SU-DHL-6 (cell line): Measurements from ENCODE around the gene FOXR1.

Experiments used
- EZH2phosphoT487 ChIP-seq: fragments of 200-600 bp; sonication (generic), shearing (Covaris generic); conservative IDR thresholded peaks from 2 replicates; pipeline ENCODE4 v1.6.1; 2018; ENCODE audit warnings: mild to moderate bottlenecking, antibody characterized with exemption, low read length, moderate library complexity, mixed read lengths
- TF ChIP-seq, protein P1 (sequence below): fragments of 200-600 bp; sonication (generic); IDR thresholded peaks from one replicate; pipeline ENCODE4 v1.5.1; 2017; ENCODE audit warnings: antibody characterized with exemption, mild to moderate bottlenecking, low read length, moderate library complexity; ENCODE audit not compliant: insufficient read depth, poor library complexity, severe bottlenecking

DNA sequence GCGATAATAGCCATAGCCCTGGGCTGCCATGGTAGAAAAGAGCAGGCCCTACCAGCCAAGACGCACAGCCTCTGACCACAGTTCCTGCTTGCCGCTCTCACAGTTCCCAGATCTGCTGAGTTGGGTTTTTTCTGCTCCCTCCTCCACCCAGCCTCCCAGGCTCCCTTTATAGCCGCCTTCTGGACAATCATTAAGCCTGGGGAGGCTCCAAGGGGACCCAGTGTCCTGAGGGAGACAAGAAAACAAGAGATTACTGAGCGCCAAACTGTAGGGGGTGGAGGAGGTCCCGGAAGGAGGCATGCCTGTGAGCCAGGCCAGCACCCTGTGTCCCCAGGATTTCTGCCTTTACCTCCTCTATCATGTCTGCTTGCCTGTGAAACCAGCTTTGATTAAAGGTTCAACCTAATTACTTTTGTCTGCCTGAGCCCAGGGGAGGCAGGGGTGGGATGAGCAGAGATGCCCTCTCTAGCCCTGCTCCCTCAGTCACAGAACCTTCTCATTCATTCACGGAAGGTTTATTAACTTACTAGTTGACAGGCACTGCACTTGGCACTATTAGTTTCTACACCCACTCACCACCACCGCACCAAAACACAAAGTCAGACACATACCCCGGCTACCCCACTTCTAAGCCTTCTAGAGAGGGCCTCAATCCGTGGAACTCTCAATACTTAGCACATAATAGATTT, 57.9 kb downstream of the FOXR1 start:
- TF ChIP-seq, protein P1, sequence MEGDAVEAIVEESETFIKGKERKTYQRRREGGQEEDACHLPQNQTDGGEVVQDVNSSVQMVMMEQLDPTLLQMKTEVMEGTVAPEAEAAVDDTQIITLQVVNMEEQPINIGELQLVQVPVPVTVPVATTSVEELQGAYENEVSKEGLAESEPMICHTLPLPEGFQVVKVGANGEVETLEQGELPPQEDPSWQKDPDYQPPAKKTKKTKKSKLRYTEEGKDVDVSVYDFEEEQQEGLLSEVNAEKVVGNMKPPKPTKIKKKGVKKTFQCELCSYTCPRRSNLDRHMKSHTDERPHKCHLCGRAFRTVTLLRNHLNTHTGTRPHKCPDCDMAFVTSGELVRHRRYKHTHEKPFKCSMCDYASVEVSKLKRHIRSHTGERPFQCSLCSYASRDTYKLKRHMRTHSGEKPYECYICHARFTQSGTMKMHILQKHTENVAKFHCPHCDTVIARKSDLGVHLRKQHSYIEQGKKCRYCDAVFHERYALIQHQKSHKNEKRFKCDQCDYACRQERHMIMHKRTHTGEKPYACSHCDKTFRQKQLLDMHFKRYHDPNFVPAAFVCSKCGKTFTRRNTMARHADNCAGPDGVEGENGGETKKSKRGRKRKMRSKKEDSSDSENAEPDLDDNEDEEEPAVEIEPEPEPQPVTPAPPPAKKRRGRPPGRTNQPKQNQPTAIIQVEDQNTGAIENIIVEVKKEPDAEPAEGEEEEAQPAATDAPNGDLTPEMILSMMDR = no peak
- no peak for TF ChIP-seq EZH2phosphoT487
